HUES64 (cell line): ENCODE data around the gene GPBP1.

Experiments
- H3K27ac ChIP-seq: 2 replicates; pipeline ENCODE4 v1.7.0; 2013; ENCODE audit warnings: low read depth, low read length, inconsistent platforms
- H3K27me3 ChIP-seq: 2 replicates; pipeline ENCODE4 v1.6.1; 2013; ENCODE audit warnings: mild to moderate bottlenecking, low read length; ENCODE audit not compliant: insufficient read depth
- H3K36me3 ChIP-seq: 2 replicates; pipeline ENCODE4 v1.6.1; 2013; ENCODE audit warnings: mild to moderate bottlenecking, low read length; ENCODE audit not compliant: insufficient read depth
- H3K4me1 ChIP-seq: 2 replicates; pipeline ENCODE4 v1.6.1; 2013; ENCODE audit warnings: mild to moderate bottlenecking, low read length, moderate library complexity; ENCODE audit not compliant: insufficient read depth
- H3K4me3 ChIP-seq: 2 replicates; pipeline ENCODE4 v1.5.1; 2013; ENCODE audit warnings: mild to moderate bottlenecking, low read length, moderate library complexity
- H3K9ac ChIP-seq: 2 replicates; pipeline ENCODE4 v1.6.1; 2013; ENCODE audit warnings: mild to moderate bottlenecking, low read depth, low read length
- H3K9me3 ChIP-seq: 2 replicates; pipeline ENCODE4 v1.6.1; 2013; ENCODE audit warnings: low read depth, low read length; ENCODE audit not compliant: insufficient read depth
- whole genome bisulfite sequencing: fragments of 150-250, 120-280 bp; methylation state at CpG from one replicate; pipeline ENCODE4 v1.1.7; 2013; ENCODE audit warnings: missing lambda C conversion rate; 5-methylcytosine and 5-hydroxymethylcytosine counted together

Gene GPBP1

DNA sequence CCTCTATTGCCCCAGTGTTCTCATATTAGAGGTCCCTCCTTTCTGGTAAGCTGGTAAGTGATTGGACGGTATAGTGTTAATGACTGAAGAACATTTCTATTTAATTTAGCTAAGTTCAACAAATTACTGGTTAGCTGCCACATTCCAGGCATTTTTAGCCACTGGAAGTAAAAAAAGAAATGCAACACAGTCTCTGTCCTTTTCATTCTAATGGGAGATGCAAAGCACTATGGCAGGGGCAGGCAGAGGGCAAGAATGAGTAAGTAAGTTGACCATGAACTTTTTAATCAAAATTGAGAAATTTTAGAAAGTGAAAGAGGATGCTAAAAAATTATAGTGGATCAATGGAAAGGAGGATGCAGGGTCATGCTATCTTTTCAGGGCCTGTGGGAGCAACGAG, 137.4 kb downstream of the GPBP1 start:
- peaks cover 23% of the 10 kb centered on the region for H3K9me3 ChIP-seq
- no peak overlapping the region for H3K4me3 ChIP-seq
- H3K36me3 ChIP-seq = no peaks in the 10 kb centered on the region
- H3K27ac ChIP-seq = no peak overlapping the region
- H3K27me3 ChIP-seq = no peaks in the 10 kb centered on the region
- WGBS = 90% methylated on average over 1 of the region's 2 CpGs
- H3K9ac ChIP-seq = no peak overlapping the region
- H3K4me1 ChIP-seq = peaks cover 6% of the 10 kb centered on the region; the same call in 1 of the 2 replicates

DNA sequence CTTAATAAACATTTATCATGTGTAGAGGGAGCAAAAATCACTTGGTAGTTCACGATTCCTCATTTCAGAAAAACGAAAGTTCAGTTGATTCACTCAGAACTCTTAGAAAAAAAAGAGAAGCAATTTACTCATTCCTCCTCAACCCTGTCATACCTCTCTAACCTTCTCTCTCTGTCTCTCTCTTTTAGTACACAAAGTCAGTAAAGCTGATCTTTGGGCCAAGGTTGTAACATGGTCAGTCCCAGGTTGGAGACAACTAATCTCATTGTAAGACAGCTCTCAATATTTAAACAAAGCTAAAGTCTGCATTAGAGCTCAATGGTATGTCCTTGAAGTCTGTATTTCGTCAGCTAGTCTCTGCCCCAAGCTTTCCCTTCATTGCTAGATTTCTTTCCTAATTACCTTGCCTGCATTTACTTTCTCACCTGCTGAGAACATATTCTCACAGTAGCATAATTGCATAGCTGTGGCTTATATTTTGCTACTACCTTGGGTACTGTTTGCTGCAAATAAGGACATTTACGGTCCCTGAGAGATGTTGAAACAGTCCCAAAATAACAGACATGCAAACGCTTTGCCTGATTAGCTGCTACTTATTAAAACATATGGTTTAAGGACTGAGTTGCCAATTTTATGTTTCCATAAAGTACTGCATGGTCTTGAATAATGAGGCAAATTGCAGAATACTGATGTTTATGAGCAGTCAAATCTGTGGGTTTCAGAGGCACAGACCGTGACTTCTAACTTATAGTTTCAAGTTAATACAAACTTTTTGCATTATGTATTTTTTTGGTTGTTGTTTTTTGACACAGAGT, 138.3 kb downstream of the GPBP1 start:
- 96% methylated on average over 5 of the region's 6 CpGs for WGBS
- H3K9ac ChIP-seq = no peak overlapping the region
- no peak overlapping the region for H3K4me3 ChIP-seq
- no peaks in the 10 kb centered on the region for H3K36me3 ChIP-seq
- H3K4me1 ChIP-seq = peaks cover 6% of the 10 kb centered on the region; the same call in 1 of the 2 replicates
- H3K27me3 ChIP-seq = no peaks in the 10 kb centered on the region
- no peak overlapping the region for H3K27ac ChIP-seq
- H3K9me3 ChIP-seq = peaks cover 16% of the 10 kb centered on the region

DNA sequence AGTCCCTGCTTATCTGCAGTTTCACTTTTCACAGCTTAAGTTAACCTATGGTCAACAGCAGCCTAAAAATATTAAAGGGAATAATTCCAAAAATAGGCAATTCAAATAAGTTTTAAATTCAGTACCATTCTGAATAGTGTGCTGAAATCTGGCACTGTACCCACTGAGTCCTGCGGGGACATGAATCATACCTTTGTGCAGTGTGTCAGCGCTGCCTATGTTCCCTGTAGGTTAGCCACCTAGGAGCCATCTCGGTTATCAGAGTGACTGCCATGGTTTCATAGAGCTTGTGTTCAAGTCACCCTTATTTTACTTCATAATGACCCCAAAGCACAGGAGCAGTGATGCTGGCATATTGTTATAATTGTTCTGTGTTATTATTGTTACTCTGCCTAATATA, 139.9 kb downstream of the GPBP1 start:
- Histone ChIP-seq H3K4me1 (peaks cover 6% of the 10 kb centered on the region; the same call in 1 of the 2 replicates), H3K27ac (no peak overlapping the region), H3K9me3 (peaks cover 5% of the 10 kb centered on the region), H3K4me3 (no peak overlapping the region), H3K9ac (no peak overlapping the region), H3K27me3 (no peaks in the 10 kb centered on the region), H3K36me3 (no peaks in the 10 kb centered on the region)
- WGBS = 95% methylated on average over 3 of the region's 3 CpGs
